UCSD-AML1 (cell line): Measurements from ENCODE around the gene SHISAL2A.

Experiments
- DNase-seq: peaks from one replicate; lab custom pipeline; 2025; ENCODE audit not compliant: unreplicated experiment; lab: John Stamatoyannopoulos, UW

SHISAL2A gene

DNA sequence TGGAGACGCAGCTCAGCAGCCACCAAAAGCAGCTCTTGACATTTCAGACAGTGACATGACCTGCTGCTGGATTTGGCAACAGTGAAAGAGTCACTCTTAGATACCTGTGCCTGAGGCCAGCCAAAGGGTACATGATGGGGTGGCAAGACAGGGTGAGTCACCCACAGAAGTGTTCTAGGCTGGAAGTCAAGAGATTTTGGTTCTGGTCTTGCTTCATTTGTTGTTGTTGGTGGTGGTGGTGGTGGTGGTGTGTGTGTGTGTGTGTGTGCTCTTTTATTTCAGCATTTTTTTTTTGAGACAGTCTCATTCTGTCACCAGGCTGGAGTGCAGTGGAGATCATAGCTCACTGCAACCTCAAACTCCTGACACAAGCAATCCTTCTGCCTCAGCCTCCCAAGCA is 25.8 kb downstream of the SHISAL2A start:
- DNase-seq = no peak

DNA sequence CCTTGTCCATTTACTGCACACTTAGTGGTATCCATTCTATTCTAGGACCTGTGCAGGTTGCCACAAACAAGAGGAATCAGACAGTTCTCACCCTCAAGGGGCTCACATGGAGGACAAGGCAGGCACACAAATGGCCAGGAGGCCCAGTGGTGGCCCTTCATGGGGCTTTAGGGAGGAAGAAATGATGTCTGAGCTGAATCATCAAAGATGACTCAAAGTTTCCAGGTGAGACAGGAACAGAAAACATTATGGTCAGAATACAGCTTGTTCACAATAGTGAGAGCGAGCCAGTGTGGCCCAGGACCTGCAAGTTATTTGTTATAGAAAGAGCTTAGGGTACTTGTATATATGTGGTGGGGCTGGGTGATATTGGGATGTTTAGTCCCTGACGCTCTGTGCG is 26.4 kb downstream of the SHISAL2A start:
- DNase-seq = no peak

DNA sequence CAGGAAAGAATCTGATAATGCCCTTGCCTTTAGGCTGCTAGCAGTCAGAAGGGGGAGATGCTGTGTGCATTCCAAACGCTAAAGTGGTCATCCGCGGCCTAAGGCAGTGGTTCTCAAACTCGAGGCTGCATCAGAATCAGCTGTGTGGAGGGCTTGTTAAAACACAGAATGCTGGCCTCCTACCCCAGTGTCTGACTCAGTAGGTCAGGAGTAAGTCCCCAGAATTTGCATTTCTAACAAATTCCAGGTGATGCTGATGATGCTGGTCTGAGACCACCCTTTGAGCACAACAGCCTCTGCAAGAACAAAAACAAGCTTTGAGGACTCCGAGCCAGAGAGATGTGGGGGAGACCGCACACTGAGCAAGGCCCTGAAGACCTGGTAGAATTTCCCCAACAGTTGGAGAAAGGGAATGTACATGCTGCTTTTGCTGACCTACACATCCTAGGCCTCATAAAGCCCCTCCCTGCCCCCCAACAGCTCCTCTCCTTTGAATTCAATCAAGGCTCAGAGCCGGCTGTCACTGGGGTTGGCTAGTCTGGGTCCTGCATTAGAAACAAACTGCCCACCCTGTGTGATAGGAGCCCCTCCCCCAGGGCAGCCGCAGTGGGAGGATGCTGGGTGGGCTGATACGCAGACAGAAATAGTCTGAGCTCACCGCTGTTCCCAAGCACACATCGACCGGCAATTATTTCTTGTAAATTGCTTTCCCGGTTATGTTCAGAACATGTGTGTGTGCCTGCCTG is 27.1 kb downstream of the SHISAL2A start:
- DNase-seq = no peak

DNA sequence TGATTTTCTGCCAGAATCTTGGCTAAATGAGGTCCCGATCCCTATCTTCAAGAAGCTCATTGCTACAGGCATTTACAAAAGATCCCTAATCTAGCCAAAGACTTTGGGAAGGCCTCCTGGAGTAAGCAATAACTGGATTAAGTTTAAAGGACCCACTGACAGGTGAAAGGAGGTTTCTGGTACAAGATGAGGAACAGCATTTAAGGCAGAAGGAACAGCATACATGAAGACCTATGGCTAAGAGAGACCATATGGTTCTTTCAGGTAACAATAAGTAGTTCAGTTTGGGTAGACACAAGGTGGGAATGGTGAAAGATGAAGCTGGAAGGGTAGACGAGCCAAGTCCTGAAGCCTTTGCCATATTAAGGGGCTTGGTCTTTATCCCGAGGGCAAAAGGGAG is 27.8 kb downstream of the SHISAL2A start:
- DNase-seq = no peak

DNA sequence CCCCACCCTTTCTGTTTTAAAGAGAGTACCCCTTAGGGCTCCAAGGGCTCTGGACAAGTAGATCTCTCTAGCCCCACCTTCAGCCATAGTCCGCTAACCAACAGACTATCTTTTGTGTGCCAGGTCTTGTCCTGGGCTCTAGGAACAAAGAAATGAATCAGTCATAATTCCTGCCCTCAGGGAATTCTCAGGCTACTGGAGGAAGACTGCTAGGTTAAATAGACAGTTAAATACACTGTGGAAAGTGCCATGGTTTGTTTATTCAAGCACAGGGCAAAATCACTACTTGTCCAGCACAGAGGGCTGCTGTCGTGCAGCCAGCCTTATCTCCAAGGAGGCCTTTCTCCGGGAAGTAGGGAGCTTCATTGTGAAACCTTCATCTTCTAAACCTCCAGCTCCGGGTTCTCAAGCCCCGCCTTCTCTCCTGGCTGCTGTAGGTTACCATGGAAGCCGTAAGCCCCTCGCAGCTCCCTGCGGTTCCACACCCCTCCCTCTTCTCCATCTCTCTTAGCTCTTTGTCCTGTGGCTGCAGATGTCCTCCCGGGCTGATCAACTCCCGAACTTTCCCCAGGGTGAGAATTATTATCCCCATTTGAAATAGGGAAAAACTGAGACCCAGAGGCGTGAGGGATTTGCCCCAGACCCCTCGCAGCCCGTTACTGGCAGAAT is 29.8 kb downstream of the SHISAL2A start:
- no peak for DNase-seq

DNA sequence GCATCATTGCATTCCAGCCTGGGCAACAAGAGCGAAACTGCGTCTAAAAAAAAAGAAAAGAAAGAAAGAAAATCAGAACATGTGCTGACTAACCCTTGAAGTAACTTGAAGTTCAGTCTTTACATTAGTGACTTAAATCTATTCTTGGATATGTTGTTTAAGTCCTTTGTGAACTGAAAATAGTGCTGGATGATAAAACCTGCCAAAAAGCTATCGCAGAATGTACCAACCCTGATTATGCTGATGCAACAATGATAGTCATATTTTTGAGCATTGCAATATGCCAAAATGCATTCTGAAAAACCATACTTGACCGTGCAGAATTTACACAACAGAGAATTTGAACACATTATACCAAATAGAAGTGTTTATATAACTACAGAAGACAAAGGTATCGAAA is 30.7 kb downstream of the SHISAL2A start:
- no peak for DNase-seq

DNA sequence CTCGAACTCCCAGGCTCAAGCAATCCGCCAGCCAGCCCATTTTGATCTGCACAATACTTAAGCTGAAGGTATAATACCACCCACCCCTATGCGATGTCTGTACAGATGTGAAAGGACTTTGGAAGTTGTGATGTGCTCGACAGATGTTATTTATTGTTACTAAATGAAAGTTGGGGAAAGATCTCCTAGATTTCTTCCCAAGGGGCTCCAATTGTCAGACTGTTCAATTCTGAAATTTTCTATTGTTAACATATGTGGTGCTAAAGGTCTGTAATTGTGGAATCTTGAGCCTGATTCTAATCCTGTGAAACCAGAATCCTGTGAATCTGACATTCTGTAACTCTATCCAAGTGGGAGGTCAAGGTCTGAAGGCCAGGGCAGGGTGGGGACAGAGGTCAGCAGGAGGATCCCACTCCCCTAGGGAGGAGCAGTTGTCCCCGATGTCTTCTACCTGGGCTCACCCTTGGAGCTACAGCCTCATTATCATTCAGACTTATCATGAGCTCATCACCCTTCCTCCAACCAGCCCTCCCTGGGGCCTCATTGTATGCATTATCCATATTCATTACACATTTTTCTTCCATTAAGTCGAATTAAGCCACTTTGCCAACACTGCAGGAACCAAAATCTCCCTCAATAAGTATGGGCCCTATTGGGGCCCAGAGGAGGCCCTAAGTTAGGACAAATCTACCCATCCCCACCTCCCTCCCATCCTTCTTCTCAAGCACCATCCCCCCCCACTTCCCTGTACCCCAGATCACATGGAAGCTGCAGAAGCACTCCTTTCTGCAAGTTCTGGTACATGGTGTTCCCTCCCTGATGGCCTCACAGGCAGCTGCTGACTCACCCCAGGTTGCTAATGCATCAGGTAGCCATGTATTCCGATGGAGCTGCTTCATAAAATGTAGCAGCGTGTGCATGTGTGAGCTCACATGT is 32.3 kb downstream of the SHISAL2A start:
- DNase-seq = no peak

DNA sequence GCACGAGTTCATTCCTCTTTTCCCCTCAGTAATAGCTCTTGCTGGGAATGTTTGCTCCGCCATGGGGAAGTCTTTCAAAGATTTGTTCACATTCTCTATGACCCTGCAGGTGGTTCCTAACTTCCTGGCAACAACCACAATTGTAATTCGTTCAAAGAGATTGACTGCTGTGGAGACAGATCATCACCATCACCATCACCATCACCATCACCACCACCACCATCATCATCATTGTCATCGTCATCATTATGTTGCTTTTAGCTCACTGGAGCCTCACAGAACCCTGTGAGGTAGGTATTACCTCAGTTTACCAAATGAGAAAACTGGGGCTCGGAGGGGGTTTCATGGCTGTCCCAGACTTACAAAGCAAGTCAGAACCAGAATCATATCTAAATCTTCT is 34.3 kb downstream of the SHISAL2A start:
- no peak for DNase-seq

DNA sequence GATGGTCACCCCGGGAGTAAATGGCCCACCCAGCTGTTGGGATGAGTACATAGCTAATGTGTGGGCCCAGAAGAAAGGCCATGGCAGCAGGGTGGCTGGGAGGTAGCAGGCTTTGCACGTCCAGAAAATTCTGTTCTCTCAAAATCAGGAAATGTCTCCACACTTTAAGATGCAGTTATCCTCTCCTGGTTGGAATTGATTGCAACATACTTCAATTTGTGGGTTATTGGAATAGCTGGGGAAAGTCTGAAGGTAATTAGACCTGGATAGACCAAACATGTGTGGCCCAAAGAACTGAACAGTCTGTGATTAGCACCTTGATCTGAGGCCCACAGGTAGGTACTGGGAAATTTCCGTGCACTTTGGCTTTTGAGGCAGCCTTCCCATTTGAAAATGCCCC is 35.0 kb downstream of the SHISAL2A start:
- no peak for DNase-seq

DNA sequence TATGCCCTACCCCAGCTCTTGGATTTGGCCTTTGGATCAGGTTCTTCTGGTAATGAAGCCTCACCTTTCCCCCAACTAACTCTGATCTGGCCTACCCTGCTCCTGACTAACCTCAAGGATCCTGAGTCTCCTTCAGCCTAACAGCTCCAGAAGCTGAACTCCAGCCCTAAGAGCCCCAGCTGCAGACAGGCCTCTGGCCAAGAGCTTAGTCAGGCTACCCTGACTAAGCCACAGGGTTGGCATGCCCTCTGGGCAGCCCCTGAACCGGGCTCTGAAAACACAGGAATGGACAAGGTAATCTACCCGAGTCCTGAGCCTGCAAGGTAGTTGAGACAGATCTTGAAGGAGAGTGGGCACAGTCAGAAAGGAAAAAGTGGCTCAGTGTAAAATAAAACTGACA is 35.7 kb downstream of the SHISAL2A start:
- DNase-seq = no peak

DNA sequence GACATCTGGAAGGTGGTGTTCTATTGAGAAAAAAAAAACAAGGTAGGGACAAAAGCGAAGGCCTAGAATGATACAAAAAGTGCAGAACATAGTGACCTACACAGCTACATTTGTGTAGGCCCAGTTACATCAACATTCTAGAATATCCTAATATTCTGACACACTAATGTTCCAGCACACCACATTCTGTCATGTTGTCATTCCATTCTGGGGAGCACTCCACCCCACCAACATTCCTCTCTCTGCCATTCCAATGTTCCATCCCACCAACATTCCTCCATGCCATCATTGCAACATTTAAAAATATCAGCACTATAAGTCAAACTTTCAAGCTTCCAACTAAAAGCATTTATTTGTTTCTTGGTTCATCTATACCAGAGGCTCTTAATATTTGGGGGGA is 36.7 kb downstream of the SHISAL2A start:
- DNase-seq = no peak

DNA sequence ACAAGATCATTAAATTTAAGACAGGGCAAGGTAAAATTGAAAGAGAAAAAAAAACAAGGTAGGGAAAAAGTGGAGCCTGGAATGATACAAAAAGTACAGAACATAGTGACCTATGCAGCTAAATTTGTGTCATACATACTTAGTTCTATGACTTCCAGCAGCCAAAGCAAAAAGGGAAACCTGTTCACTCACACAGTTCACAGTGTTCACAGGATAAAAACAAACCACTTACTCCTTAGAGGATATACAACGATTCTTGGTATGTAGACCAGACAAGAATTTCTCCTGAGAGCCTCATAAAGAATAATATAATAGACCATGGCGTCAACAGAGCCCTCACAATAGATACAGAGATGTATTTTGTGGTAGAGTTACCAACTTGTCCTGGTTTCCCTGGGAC is 37.6 kb downstream of the SHISAL2A start:
- no peak for DNase-seq

DNA sequence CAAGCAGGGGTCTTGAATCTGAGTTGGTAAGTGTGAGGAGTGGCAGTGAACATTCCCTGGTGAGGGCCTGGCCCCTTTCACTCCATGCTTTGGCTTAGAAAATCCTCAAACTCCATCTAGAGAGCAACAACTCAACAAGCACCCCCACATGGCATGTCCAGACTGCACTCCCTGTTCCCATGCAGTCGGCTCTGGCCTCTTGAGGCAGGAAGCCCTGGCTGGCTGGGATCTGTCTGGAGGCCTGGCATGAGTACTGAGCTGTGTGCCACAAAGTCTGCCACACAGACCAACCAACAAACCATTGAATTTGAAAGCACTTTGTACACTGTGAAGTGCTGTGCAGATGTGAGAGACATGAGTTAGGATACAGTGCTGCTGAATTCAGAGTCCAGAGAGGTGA is 40.0 kb downstream of the SHISAL2A start:
- no peak for DNase-seq

DNA sequence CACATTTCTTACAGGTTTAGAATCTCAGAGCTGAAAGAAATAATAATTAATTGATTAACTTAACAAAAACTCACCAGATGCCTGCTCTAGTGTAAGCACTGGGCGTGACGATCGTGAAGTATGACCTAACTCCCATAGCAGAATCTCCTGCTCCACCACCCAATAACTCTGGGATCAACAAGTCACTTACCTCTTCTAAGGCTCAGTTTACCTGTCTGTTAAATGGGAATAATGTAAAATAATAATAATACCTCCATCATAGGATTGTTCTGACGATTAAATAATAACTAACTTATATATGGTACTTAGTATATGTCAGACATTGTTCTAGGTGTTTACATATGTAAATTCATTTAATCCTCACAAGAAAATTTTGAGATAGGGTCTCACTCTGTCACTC is 40.5 kb downstream of the SHISAL2A start:
- no peak for DNase-seq

DNA sequence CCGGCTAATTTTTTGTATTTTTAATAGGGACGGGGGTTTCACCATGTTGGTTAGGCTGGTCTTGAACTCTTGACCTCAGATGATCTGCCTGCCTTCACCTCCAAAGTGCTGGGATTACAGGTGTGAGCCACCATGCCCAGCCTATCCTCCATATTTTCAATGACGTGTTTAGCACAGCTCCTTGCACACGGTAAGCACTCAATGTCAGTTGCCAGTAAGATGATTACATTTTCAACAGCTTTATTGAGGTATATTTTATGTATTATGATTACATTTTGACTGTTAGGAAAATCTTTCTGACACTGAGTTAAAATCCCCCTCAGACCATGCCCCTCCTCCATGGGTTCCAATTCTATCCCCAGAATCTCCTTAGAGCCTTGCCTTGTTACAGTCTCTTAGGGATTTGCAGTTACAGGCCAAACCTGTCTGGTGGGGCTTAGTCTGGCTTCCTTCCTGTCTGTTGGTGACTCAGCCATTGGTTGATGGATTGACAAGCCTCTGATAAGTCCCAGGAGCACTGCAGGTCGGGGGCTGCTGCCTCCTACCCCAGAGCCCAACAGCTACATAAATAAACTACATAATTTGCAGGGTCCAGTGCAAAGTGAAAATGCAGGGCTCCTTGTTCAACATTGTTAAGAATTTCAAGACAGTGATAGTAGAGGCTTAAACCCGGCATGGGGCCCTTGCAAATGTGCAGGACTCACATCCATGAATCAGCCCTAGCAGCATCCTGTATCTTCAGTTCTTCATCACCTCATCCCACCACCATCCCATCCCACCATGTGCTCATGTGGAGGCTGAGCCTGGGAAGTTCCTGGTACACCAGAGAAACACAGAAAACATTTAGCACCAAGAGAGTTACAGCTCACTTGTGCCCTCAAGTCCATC is 41.8 kb downstream of the SHISAL2A start:
- DNase-seq = no peak

DNA sequence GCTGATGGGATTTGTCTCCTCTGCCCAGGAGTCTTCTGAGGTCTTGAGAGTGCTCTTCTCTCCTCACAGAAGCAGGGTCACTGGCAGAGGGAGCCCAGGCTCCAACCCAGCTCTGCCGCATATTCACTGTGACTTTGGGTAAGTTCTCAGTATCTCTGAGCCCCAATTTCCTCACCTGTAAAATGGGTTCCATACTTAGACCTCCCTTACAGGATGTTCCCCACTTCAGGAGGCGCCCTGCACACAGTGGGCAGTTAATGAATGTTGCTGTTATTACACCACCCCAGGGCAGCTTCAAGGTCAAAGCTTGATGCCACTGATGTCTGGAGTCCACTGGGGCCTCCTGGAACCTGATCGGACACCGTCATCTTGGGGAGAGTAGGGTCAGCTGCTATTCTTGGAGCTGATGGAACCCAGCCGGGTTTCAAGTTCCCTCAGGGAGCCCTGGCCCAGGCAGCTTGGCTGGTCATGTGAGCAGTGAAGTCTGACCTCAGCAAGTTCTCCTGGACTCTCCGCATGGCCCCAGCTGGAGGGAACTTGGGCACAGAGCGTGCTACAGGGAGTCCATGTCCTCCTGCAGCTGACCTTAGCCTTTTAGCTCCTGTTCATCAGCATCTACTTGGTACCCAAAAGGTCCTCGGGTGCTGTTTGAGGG is 43.4 kb downstream of the SHISAL2A start:
- DNase-seq = no peak

DNA sequence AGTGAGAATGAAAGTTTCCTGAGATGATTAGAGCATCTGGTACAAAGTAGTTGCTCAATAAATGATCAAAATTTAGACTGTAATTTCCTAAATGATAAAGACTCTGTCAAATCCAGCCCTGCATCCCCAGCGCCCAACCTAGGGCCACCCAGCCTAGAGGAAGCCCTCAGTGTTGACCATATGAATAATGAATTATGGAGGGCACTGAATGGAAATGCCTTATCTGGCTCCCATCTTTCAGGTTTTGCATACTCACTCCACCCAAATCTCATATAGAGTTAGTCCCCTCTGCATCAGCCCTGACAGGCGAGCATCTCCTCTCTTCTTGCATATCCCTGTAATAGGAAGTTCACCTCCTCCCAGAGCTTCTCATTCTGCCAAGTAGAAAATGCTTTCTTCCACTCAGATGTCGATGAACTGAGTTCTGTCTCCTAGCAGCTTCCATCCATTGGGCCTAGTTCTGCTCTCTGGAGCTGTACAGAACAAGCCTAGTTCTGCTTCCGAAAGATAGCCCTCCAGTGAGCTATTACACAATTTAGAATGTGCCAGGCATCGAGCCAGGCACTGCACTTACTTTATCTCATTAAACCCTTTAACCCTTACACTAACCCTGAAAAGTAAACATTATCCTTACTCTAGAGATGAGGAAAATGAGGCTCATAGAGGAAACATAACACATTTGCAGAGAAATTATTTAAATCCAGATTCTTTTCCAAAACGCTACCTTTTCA is 44.3 kb downstream of the SHISAL2A start:
- DNase-seq = no peak

DNA sequence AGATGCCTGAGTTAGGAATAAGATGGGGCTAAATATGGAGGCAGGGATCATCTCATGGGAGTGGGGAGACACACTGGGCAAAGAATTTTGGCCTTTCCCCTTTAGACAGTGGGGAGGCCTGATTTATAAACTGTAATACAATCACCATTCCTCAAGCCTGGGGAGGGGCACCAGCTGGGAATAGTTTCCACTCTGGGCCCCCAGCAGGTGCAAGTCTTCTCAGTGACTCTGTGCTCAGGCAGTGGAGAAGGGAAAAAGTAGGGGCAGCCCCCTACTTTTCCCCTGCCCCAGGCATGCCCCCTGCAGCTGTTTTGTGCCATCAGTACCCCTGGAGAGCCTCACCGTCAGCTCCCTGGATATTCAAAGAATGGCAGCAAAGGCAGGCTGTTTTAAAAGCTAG is 46.1 kb downstream of the SHISAL2A start:
- no peak for DNase-seq

DNA sequence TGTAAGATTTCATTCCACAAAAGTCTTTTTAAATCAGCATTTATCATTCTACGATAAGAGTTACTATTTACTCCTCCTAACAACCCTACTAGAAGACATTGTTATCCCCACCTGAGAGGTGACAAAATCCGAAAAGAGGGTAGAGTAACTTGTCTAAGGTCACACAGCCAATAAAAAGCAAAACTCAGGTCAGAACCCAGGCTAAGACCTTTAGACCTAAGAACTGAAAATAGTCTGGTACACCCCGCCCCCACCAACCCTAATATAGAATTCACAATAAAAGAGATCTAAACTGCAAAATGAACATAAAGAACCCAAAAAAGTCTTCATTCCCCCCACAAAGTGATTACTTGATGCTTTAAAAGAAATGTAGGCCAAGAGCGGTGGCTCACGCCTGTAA is 46.5 kb downstream of the SHISAL2A start:
- no peak for DNase-seq

DNA sequence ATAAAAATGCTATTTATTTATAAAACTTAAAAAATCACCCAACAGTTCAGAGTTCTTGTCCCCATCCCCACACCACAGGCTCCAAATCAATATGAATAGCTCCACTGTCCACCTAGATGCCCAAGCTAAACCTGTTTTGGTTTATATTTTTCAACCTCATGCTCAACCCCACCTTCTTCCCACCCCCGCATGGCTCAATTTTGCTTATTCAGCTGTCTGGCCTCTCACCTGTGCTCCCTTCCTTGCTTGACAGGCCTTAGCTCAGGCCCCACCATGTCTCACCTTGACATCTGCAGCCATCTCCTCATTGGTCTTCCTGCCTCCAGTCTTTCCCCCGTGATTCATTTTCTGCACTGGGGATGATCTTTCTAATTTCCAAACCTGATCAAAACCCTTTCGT is 47.4 kb downstream of the SHISAL2A start:
- DNase-seq = no peak
